Ascending aorta (tissue), 2 donors: Measurements from ENCODE around the gene ATXN10. TPM values are rescaled to one million over a fixed set of nuclear protein-coding genes. Genes with fewer than 3 reads are reported as not detected.

Experiments used
- DNase-seq, 2 donors: peaks; one replicate each; pipeline ENCODE4 v3.0.0-alpha.2; 2019; ENCODE audit warnings: low spot score in 2 of 2
- H3K27ac ChIP-seq, 2 donors: fragments of 200-600 bp; sonication (generic); one replicate each; pipeline ENCODE4 v1.5.1; 2016 to 2017; ENCODE audit warnings: mild to moderate bottlenecking in 1 of 2
- H3K27me3 ChIP-seq: fragments of 200-600 bp; sonication (generic); one replicate; pipeline ENCODE4 v1.5.1; 2017
- H3K36me3 ChIP-seq, 2 donors: fragments of 200-600 bp; sonication (generic); one replicate each; pipeline ENCODE4 v1.5.1; 2016
- H3K4me1 ChIP-seq, 2 donors: fragments of 200-600 bp; sonication (generic); one replicate each; pipeline ENCODE4 v1.5.1; 2016 to 2017; ENCODE audit warnings: mild to moderate bottlenecking in 1 of 2
- H3K4me3 ChIP-seq, 2 donors: fragments of 200-600 bp; sonication (generic); one replicate each; pipeline ENCODE4 v1.5.1; 2016 to 2017; ENCODE audit warnings: mild to moderate bottlenecking in 1 of 2
- H3K9me3 ChIP-seq, 2 donors: fragments of 200-600 bp; sonication (generic); one replicate each; pipeline ENCODE4 v1.5.1; 2016
- CTCF ChIP-seq, 3 experiments: fragments of 200-600 bp in 2 of 3; fragments of 450-650 bp in 1 of 3; sonication (generic) in 2 of 3; IDR thresholded peaks; one replicate each; pipeline ENCODE4 v1.5.1; 2016 to 2019; ENCODE audit warnings: antibody characterized with exemption in 3 of 3, mild to moderate bottlenecking in 1 of 3, moderate library complexity in 1 of 3
- intact Hi-C: fragments of 100-400 bp; cut with DNase I; formaldehyde crosslinking; loops from one replicate; pipeline ENCODE4 v1.15.1; 2023
- total RNA-seq: library from RNA; depleted of rRNA; stranded (reverse); fragments of >200 nt; gene quantifications from one replicate; pipeline ENCODE4 v1.1.0, GENCODE V29; 2016

Gene ATXN10
- total RNA-seq, 1 donor from 2014 or later, result 82.1 TPM

GRCh38 chr22:45852826-45853225 lies 181.2 kb downstream of the ATXN10 start:
- no peak overlapping the region for H3K27ac ChIP-seq
- DNase-seq, result no peak
- no peak overlapping the region for H3K4me3 ChIP-seq
- no peak for TF ChIP-seq CTCF (IDR thresholded peaks at IDR 0.05)
- no peaks in the 10 kb centered on the region for H3K27me3 ChIP-seq
- peaks cover 16 to 54% of the 10 kb centered on the region in 2 donors for H3K36me3 ChIP-seq
- intact Hi-C loops, result no loop called here
- H3K4me1 ChIP-seq, result no peaks in the 10 kb centered on the region
- peaks cover 0 to 5% of the 10 kb centered on the region in 2 donors for H3K9me3 ChIP-seq

- no peak for DNase-seq
- no peak overlapping the region for H3K4me3 ChIP-seq
- H3K9me3 ChIP-seq, result peaks cover 0 to 5% of the 10 kb centered on the region in 2 donors
- H3K4me1 ChIP-seq, result no peaks in the 10 kb centered on the region
- no peak overlapping the region for H3K27ac ChIP-seq
- intact Hi-C loops, result no loop called here
- H3K27me3 ChIP-seq, result no peaks in the 10 kb centered on the region
- H3K36me3 ChIP-seq, result peaks cover 20 to 47% of the 10 kb centered on the region in 2 donors
- no peak for TF ChIP-seq CTCF (IDR thresholded peaks at IDR 0.05)
Observed at GRCh38 chr22:45855961-45856360, 184.3 kb downstream of the ATXN10 start.

GRCh38 chr22:45857519-45857918 lies 185.9 kb downstream of the ATXN10 start:
- Histone ChIP-seq H3K4me1 (no peaks in the 10 kb centered on the region), H3K36me3 (peaks cover 7 to 32% of the 10 kb centered on the region in 2 donors), H3K9me3 (peaks cover 0 to 2% of the 10 kb centered on the region in 2 donors), H3K4me3 (no peak overlapping the region), H3K27ac (no peak overlapping the region), H3K27me3 (no peaks in the 10 kb centered on the region)
- no peak for TF ChIP-seq CTCF (IDR thresholded peaks at IDR 0.05)
- intact Hi-C loops, result no loop called here
- DNase-seq, result no peak

GRCh38 chr22:45859231-45860161 lies 187.9 kb downstream of the ATXN10 start:
- DNase-seq, result no peak
- H3K36me3 ChIP-seq, result peaks cover 4 to 28% of the 10 kb centered on the region in 2 donors
- peaks cover 0 to 2% of the 10 kb centered on the region in 2 donors for H3K4me1 ChIP-seq
- H3K4me3 ChIP-seq, result no peak overlapping the region
- no peak for TF ChIP-seq CTCF (IDR thresholded peaks at IDR 0.05)
- intact Hi-C loops, result no loop called here
- no peak overlapping the region for H3K27ac ChIP-seq
- H3K27me3 ChIP-seq, result no peaks in the 10 kb centered on the region
- no peaks in the 10 kb centered on the region for H3K9me3 ChIP-seq

GRCh38 chr22:45860201-45860600 lies 188.6 kb downstream of the ATXN10 start:
- TF ChIP-seq CTCF (IDR thresholded peaks at IDR 0.05), result no peak
- Histone ChIP-seq H3K27me3 (no peaks in the 10 kb centered on the region), H3K4me1 (peaks cover 0 to 3% of the 10 kb centered on the region in 2 donors), H3K9me3 (no peaks in the 10 kb centered on the region), H3K27ac (no peak overlapping the region), H3K36me3 (peaks cover 4 to 24% of the 10 kb centered on the region in 2 donors), H3K4me3 (no peak overlapping the region)
- DNase-seq, result no peak
- intact Hi-C loops, result no loop called here
